Measurements from ENCODE around the gene CSTA.

The CSTA gene

GRCh38 chr3:122389892-122390291 lies 64.8 kb downstream of the CSTA start:
- TF ChIP-seq, protein P1, sequence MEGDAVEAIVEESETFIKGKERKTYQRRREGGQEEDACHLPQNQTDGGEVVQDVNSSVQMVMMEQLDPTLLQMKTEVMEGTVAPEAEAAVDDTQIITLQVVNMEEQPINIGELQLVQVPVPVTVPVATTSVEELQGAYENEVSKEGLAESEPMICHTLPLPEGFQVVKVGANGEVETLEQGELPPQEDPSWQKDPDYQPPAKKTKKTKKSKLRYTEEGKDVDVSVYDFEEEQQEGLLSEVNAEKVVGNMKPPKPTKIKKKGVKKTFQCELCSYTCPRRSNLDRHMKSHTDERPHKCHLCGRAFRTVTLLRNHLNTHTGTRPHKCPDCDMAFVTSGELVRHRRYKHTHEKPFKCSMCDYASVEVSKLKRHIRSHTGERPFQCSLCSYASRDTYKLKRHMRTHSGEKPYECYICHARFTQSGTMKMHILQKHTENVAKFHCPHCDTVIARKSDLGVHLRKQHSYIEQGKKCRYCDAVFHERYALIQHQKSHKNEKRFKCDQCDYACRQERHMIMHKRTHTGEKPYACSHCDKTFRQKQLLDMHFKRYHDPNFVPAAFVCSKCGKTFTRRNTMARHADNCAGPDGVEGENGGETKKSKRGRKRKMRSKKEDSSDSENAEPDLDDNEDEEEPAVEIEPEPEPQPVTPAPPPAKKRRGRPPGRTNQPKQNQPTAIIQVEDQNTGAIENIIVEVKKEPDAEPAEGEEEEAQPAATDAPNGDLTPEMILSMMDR (IDR thresholded peaks at IDR 0.05; ENCODE audit: insufficient read depth, low read length): no peak
- TF ChIP-seq POLR2AphosphoS5 (IDR thresholded peaks at IDR 0.05; ENCODE audit: low read depth) (no peak), REST (IDR thresholded peaks at IDR 0.05; ENCODE audit: insufficient replicate concordance, low read depth) (no peak), SPI1 (IDR thresholded peaks at IDR 0.05; ENCODE audit: borderline replicate concordance, low read depth) (no peak)
- Histone ChIP-seq H3K27ac (replicated peaks) (no peak overlapping the region), H3K4me3 (replicated peaks; ENCODE audit: insufficient read depth, low read length) (no peak overlapping the region), H3K27me3 (ENCODE audit: insufficient read depth, poor library complexity, severe bottlenecking) (no peaks in the 10 kb centered on the region)
- DNase-seq (ENCODE audit: low read depth in 1 of 2, low spot score in 1 of 2): no peak

DNA sequence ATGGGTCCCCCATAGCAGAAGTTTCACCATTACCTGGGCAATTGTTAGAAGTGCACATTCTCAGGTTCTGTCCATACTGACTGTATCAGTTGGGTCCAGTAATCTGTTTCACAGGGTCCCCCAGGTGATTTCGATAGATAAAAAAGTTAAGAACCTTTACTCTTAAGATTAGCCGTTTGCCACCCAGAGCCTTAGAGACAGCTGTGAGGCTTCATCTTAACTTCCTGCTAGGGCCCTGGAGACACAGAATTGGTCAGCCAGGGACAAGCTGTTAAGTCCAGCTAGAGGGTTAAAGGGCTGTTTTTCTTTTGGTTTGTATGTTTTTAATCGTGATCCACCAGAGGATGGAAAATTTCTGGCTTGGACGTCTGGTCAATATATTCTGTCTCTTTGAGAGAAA lies 65.6 kb downstream of the CSTA start:
- DNase-seq (ENCODE audit: low read depth in 1 of 2, low spot score in 1 of 2): no peak
- Histone ChIP-seq H3K27me3 (ENCODE audit: insufficient read depth, poor library complexity, severe bottlenecking) (no peaks in the 10 kb centered on the region), H3K4me3 (replicated peaks; ENCODE audit: insufficient read depth, low read length) (no peak overlapping the region), H3K27ac (replicated peaks) (no peak overlapping the region)
- TF ChIP-seq POLR2AphosphoS5 (IDR thresholded peaks at IDR 0.05; ENCODE audit: low read depth) (no peak), GABPA (IDR thresholded peaks at IDR 0.05; ENCODE audit: low read depth) (no peak), REST (IDR thresholded peaks at IDR 0.05; ENCODE audit: insufficient replicate concordance, low read depth) (no peak), SPI1 (IDR thresholded peaks at IDR 0.05; ENCODE audit: borderline replicate concordance, low read depth) (no peak)
- TF ChIP-seq, protein P1 (IDR thresholded peaks at IDR 0.05; ENCODE audit: insufficient read depth, low read length): no peak

Data from HL-60 (cell line).